ENCODE results near the gene SEMA3B. TPM values are rescaled to one million over a fixed set of nuclear protein-coding genes. Genes with fewer than 3 reads are reported as not detected.

The SEMA3B gene
- total and polyA plus RNA-seq, 4 donors: 39.6 to 95.7 (median 61.7) TPM

DNA sequence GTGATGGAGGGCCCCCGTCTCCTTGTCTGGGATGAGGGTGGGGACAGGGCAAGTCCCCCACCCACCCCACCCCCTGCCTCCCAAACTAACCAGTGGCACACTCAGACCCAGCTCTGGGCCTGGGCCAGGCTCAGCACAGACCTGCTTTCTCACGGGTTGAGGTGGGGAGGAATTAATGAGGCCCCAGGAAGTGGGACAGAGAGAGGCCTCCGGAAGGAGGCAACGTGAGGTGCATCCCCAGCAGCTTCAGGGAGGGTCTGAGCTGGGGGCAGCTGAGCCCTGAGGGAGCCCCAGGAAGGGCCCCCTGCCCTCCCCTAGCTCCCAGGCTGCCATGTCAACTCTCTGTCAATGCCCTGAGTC, 47.9 kb upstream of the SEMA3B start:
- H3K4me3 ChIP-seq: no peak overlapping the region
- no peaks in the 10 kb centered on the region for H3K27me3 ChIP-seq (ENCODE audit: control insufficient read depth in 3 of 3, insufficient read depth in 3 of 3, low read length in 2 of 3)
- no peak for TF ChIP-seq CTCF (IDR thresholded peaks at IDR 0.05; ENCODE audit: control extremely low read depth, extremely low read depth)
- no peak for DNase-seq
- no peak overlapping the region for H3K9ac ChIP-seq (ENCODE audit: insufficient read depth in 1 of 2, low read length in 2 of 2)
- no peaks in the 10 kb centered on the region for H3K36me3 ChIP-seq (ENCODE audit: control insufficient read depth in 4 of 4, insufficient read depth in 4 of 4, low read length in 4 of 4)
- WGBS, 2 donors: 59 to 62% methylated on average over 4 of the region's 4 CpGs
- no peak for ATAC-seq (ENCODE audit: insufficient read depth, low FRiP score)
- H3K4me1 ChIP-seq (ENCODE audit: control insufficient read depth in 5 of 5, insufficient read depth in 5 of 5, low read length in 5 of 5): peaks cover 0 to 6% (median 0%) of the 10 kb centered on the region in 5 donors
- no peak overlapping the region for H3K27ac ChIP-seq (ENCODE audit: low read depth in 1 of 2, low read length in 1 of 2)
- no peaks in the 10 kb centered on the region for H3K9me3 ChIP-seq (ENCODE audit: control insufficient read depth in 4 of 4, insufficient read depth in 3 of 4, low read length in 3 of 4)

- H3K9ac ChIP-seq (ENCODE audit: insufficient read depth in 1 of 2, low read length in 2 of 2): no peak overlapping the region
- H3K27me3 ChIP-seq (ENCODE audit: control insufficient read depth in 3 of 3, insufficient read depth in 3 of 3, low read length in 2 of 3): no peaks in the 10 kb centered on the region
- no peak overlapping the region for H3K27ac ChIP-seq (ENCODE audit: low read depth in 1 of 2, low read length in 1 of 2)
- peaks cover 0 to 9% (median 0%) of the 10 kb centered on the region in 5 donors for H3K4me1 ChIP-seq (ENCODE audit: control insufficient read depth in 5 of 5, insufficient read depth in 5 of 5, low read length in 5 of 5)
- no peak for DNase-seq
- WGBS, 2 donors: 47 to 69% methylated on average over 12 of the region's 12 CpGs
- no peak for ATAC-seq (ENCODE audit: insufficient read depth, low FRiP score)
- no peaks in the 10 kb centered on the region for H3K9me3 ChIP-seq (ENCODE audit: control insufficient read depth in 4 of 4, insufficient read depth in 3 of 4, low read length in 3 of 4)
- no peak overlapping the region for H3K4me3 ChIP-seq
- H3K36me3 ChIP-seq (ENCODE audit: control insufficient read depth in 4 of 4, insufficient read depth in 4 of 4, low read length in 4 of 4): no peaks in the 10 kb centered on the region
- no peak for TF ChIP-seq CTCF (IDR thresholded peaks at IDR 0.05; ENCODE audit: control extremely low read depth, extremely low read depth)
Measured at GRCh38 chr3:50221411-50222168, 47.4 kb upstream of the SEMA3B start.

DNA sequence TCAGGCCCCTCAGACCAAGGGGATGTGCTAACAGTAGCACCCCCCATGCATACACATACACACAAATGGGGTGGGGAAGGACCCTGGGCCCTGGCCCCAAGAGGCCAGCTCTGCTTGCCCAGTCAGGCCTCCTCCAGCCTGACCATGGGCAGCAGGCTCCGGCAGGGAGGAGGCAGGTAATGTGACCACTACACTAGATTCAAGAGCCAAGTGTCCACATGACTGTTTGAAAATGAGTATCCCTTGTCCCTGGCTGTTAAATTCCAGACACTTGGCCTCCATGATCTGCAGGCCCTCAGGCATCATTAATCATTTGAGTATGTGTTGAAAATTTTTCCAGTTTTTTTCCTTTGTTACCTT, 46.8 kb upstream of the SEMA3B start:
- H3K4me1 ChIP-seq (ENCODE audit: control insufficient read depth in 5 of 5, insufficient read depth in 5 of 5, low read length in 5 of 5): peaks cover 0 to 12% (median 0%) of the 10 kb centered on the region in 5 donors
- no peaks in the 10 kb centered on the region for H3K36me3 ChIP-seq (ENCODE audit: control insufficient read depth in 4 of 4, insufficient read depth in 4 of 4, low read length in 4 of 4)
- no peaks in the 10 kb centered on the region for H3K9me3 ChIP-seq (ENCODE audit: control insufficient read depth in 4 of 4, insufficient read depth in 3 of 4, low read length in 3 of 4)
- no peak overlapping the region for H3K4me3 ChIP-seq
- no peak for TF ChIP-seq CTCF (IDR thresholded peaks at IDR 0.05; ENCODE audit: control extremely low read depth, extremely low read depth)
- no peak for ATAC-seq (ENCODE audit: insufficient read depth, low FRiP score)
- DNase-seq: no peak
- no peaks in the 10 kb centered on the region for H3K27me3 ChIP-seq (ENCODE audit: control insufficient read depth in 3 of 3, insufficient read depth in 3 of 3, low read length in 2 of 3)
- H3K9ac ChIP-seq (ENCODE audit: insufficient read depth in 1 of 2, low read length in 2 of 2): no peak overlapping the region
- 70 to 83% methylated on average over 1 of the region's 1 CpG for WGBS, 2 donors
- no peak overlapping the region for H3K27ac ChIP-seq (ENCODE audit: low read depth in 1 of 2, low read length in 1 of 2)

- Histone ChIP-seq H3K36me3 (ENCODE audit: control insufficient read depth in 4 of 4, insufficient read depth in 4 of 4, low read length in 4 of 4) (no peaks in the 10 kb centered on the region), H3K9ac (ENCODE audit: insufficient read depth in 1 of 2, low read length in 2 of 2) (no peak overlapping the region), H3K4me3 (no peak overlapping the region), H3K4me1 (ENCODE audit: control insufficient read depth in 5 of 5, insufficient read depth in 5 of 5, low read length in 5 of 5) (peaks cover 0 to 24% (median 0%) of the 10 kb centered on the region in 5 donors), H3K9me3 (ENCODE audit: control insufficient read depth in 4 of 4, insufficient read depth in 3 of 4, low read length in 3 of 4) (no peaks in the 10 kb centered on the region), H3K27ac (ENCODE audit: low read depth in 1 of 2, low read length in 1 of 2) (no peak overlapping the region), H3K27me3 (ENCODE audit: control insufficient read depth in 3 of 3, insufficient read depth in 3 of 3, low read length in 2 of 3) (no peaks in the 10 kb centered on the region)
- ATAC-seq (ENCODE audit: insufficient read depth, low FRiP score) (no peak), DNase-seq (no peak)
- TF ChIP-seq CTCF (IDR thresholded peaks at IDR 0.05; ENCODE audit: control extremely low read depth, extremely low read depth): no peak
- 74 to 83% methylated on average over 5 of the region's 5 CpGs for WGBS, 2 donors
Measured at GRCh38 chr3:50224639-50225038, 44.3 kb upstream of the SEMA3B start.
